ENCODE data around the gene KRT82. TPM values are rescaled to one million over a fixed set of nuclear protein-coding genes. Genes with fewer than 3 reads are reported as not detected.

KRT82 gene
- total and polyA plus RNA-seq, 2 experiments from 2014 or later = not detected

GRCh38 chr12:52432559-52433207 lies 26.5 kb upstream of the KRT82 start:
- DNase-seq (ENCODE audit: low spot score) = no peak
- Histone ChIP-seq H3K27ac (no peak overlapping the region), H3K27me3 (no peaks in the 10 kb centered on the region), H3K4me2 (no peak overlapping the region), H3K36me3 (replicated peaks; ENCODE audit: insufficient read depth, low read depth) (no peaks in the 10 kb centered on the region), H2AFZ (no peak overlapping the region), H3K79me2 (no peaks in the 10 kb centered on the region), H3K9me3 (ENCODE audit: low read depth) (no peaks in the 10 kb centered on the region), H3K4me1 (ENCODE audit: insufficient read depth) (peaks cover 5% of the 10 kb centered on the region), H3K9me2 (replicated peaks; ENCODE audit: insufficient read depth) (no peaks in the 10 kb centered on the region), H3K4me3 (no peak overlapping the region), H4K20me1 (ENCODE audit: insufficient read depth, poor library complexity, severe bottlenecking) (no peaks in the 10 kb centered on the region)
- 64% methylated on average over 6 of the region's 6 CpGs for WGBS (ENCODE audit: low lambda C conversion rate, missing lambda C conversion rate)
- TF ChIP-seq EZH2 (IDR thresholded peaks at IDR 0.05; ENCODE audit: borderline replicate concordance) = no peak
- TF ChIP-seq, protein P1, sequence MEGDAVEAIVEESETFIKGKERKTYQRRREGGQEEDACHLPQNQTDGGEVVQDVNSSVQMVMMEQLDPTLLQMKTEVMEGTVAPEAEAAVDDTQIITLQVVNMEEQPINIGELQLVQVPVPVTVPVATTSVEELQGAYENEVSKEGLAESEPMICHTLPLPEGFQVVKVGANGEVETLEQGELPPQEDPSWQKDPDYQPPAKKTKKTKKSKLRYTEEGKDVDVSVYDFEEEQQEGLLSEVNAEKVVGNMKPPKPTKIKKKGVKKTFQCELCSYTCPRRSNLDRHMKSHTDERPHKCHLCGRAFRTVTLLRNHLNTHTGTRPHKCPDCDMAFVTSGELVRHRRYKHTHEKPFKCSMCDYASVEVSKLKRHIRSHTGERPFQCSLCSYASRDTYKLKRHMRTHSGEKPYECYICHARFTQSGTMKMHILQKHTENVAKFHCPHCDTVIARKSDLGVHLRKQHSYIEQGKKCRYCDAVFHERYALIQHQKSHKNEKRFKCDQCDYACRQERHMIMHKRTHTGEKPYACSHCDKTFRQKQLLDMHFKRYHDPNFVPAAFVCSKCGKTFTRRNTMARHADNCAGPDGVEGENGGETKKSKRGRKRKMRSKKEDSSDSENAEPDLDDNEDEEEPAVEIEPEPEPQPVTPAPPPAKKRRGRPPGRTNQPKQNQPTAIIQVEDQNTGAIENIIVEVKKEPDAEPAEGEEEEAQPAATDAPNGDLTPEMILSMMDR (IDR thresholded peaks at IDR 0.05; ENCODE audit: poor library complexity) = no peak
- no peak for TF ChIP-seq EZH2phosphoT487 (IDR thresholded peaks at IDR 0.05; ENCODE audit: low read depth, severe bottlenecking, unreplicated experiment)

DNA sequence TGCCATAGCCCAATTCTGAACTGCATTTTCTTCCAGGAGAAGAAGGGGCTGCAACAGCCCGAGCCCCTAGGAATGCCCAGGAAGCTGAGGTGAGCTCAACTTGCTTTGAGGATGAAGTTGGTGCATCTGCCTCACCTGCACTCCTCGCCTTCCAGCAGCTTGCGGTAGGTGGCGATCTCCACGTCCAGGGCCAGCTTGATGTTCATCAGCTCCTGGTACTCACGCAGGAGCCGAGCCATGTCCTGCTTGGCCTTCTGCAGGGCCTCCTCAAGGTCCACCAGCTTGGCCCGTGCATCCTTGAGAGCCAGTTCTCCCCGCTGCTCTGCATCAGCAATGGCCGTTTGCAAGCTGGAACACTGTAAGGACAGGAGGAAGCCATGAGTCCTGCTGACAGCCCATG lies 22.0 kb upstream of the KRT82 start:
- DNase-seq (ENCODE audit: low spot score) = no peak
- Histone ChIP-seq H3K4me2 (no peak overlapping the region), H2AFZ (no peak overlapping the region), H4K20me1 (ENCODE audit: insufficient read depth, poor library complexity, severe bottlenecking) (no peaks in the 10 kb centered on the region), H3K4me3 (no peak overlapping the region), H3K9me3 (ENCODE audit: low read depth) (no peaks in the 10 kb centered on the region), H3K79me2 (no peaks in the 10 kb centered on the region), H3K27ac (no peak overlapping the region), H3K27me3 (no peaks in the 10 kb centered on the region), H3K9me2 (replicated peaks; ENCODE audit: insufficient read depth) (no peaks in the 10 kb centered on the region), H3K4me1 (ENCODE audit: insufficient read depth) (peaks cover 13% of the 10 kb centered on the region), H3K36me3 (replicated peaks; ENCODE audit: insufficient read depth, low read depth) (no peaks in the 10 kb centered on the region)
- TF ChIP-seq, protein P1 (IDR thresholded peaks at IDR 0.05; ENCODE audit: poor library complexity) = no peak
- WGBS (ENCODE audit: low lambda C conversion rate, missing lambda C conversion rate) = 90% methylated on average over 10 of the region's 10 CpGs

DNA sequence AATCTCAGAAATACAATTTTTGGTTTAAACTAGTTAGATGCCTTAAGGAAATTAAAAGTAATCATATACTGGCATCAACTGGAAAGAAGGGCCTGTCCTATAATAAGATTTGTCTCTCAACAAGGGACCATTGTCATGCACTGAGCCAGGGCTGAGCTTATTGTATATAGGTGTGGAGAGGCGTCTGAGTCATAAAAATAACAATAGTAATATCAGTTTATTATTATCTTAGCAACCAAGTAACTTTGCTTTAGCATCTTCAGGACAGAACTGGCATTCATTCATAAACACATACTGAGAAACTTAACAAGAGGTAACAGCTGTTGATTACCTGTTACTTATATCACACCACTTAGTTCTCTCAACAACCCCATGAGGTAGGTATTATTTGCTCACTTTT lies 20.9 kb upstream of the KRT82 start:
- H3K9me3 ChIP-seq (ENCODE audit: low read depth) = no peaks in the 10 kb centered on the region
- H3K79me2 ChIP-seq = no peaks in the 10 kb centered on the region
- H3K36me3 ChIP-seq (replicated peaks; ENCODE audit: insufficient read depth, low read depth) = no peaks in the 10 kb centered on the region
- 86% methylated on average over 1 of the region's 1 CpG for WGBS (ENCODE audit: low lambda C conversion rate, missing lambda C conversion rate)
- peaks cover 16% of the 10 kb centered on the region for H3K4me1 ChIP-seq (ENCODE audit: insufficient read depth)
- no peak overlapping the region for H3K4me2 ChIP-seq
- no peaks in the 10 kb centered on the region for H3K9me2 ChIP-seq (replicated peaks; ENCODE audit: insufficient read depth)
- TF ChIP-seq, protein P1 (IDR thresholded peaks at IDR 0.05; ENCODE audit: poor library complexity) = no peak
- no peak overlapping the region for H3K27ac ChIP-seq
- H2AFZ ChIP-seq = no peak overlapping the region
- no peak overlapping the region for H3K4me3 ChIP-seq
- no peaks in the 10 kb centered on the region for H3K27me3 ChIP-seq
- H4K20me1 ChIP-seq (ENCODE audit: insufficient read depth, poor library complexity, severe bottlenecking) = no peaks in the 10 kb centered on the region
- no peak for DNase-seq (ENCODE audit: low spot score)

DNA sequence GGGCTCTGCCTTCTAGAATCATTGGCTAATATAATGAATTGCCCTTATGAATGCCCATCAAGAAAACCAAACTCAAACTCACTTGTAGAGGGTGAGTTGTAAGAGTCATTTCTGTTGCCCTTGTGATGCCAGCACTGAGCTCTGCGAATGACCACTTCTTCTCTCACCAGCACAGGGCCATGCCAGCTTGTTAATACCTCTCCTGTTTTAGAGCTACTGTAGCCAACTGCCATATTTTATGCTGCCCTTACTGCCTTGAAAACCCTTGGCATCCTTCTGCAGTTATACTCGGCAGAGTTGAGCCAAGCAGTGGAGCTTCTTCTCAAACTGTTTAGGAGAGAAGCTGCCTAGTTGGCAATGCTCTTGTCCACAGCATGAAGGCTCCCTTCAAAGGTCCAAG lies 19.9 kb upstream of the KRT82 start:
- WGBS (ENCODE audit: low lambda C conversion rate, missing lambda C conversion rate) = 100% methylated on average over 2 of the region's 2 CpGs
- Histone ChIP-seq H4K20me1 (ENCODE audit: insufficient read depth, poor library complexity, severe bottlenecking) (no peaks in the 10 kb centered on the region), H3K4me2 (no peak overlapping the region), H3K27ac (no peak overlapping the region), H3K79me2 (no peaks in the 10 kb centered on the region), H3K9me3 (ENCODE audit: low read depth) (no peaks in the 10 kb centered on the region), H3K9me2 (replicated peaks; ENCODE audit: insufficient read depth) (no peaks in the 10 kb centered on the region), H2AFZ (no peak overlapping the region), H3K36me3 (replicated peaks; ENCODE audit: insufficient read depth, low read depth) (no peaks in the 10 kb centered on the region), H3K27me3 (no peaks in the 10 kb centered on the region), H3K4me1 (ENCODE audit: insufficient read depth) (peaks cover 16% of the 10 kb centered on the region), H3K4me3 (no peak overlapping the region)
- no peak for DNase-seq (ENCODE audit: low spot score)
- TF ChIP-seq EZH2phosphoT487 (IDR thresholded peaks at IDR 0.05; ENCODE audit: low read depth, severe bottlenecking, unreplicated experiment) (no peak), EZH2 (IDR thresholded peaks at IDR 0.05; ENCODE audit: borderline replicate concordance) (no peak)

All from hepatocyte (in vitro differentiated cells).